GM19468 (cell line): Measurements from ENCODE around the gene PRELID3B.
"Not testable (repeated sequence)": the region's sequence is repeated elsewhere in the genome, so short reads cannot be mapped to it uniquely, and the experiment has no call there.

Experiments
- ATAC-seq: cut with Tn5 transposase; IDR thresholded peaks from one replicate; pipeline ENCODE4 v1.9.1; 2021; ENCODE audit warnings: mild to moderate bottlenecking, moderate library complexity, moderate number of reproducible peaks; ENCODE audit not compliant: unreplicated experiment; ENCODE audit errors: extremely low read depth

The PRELID3B gene

DNA sequence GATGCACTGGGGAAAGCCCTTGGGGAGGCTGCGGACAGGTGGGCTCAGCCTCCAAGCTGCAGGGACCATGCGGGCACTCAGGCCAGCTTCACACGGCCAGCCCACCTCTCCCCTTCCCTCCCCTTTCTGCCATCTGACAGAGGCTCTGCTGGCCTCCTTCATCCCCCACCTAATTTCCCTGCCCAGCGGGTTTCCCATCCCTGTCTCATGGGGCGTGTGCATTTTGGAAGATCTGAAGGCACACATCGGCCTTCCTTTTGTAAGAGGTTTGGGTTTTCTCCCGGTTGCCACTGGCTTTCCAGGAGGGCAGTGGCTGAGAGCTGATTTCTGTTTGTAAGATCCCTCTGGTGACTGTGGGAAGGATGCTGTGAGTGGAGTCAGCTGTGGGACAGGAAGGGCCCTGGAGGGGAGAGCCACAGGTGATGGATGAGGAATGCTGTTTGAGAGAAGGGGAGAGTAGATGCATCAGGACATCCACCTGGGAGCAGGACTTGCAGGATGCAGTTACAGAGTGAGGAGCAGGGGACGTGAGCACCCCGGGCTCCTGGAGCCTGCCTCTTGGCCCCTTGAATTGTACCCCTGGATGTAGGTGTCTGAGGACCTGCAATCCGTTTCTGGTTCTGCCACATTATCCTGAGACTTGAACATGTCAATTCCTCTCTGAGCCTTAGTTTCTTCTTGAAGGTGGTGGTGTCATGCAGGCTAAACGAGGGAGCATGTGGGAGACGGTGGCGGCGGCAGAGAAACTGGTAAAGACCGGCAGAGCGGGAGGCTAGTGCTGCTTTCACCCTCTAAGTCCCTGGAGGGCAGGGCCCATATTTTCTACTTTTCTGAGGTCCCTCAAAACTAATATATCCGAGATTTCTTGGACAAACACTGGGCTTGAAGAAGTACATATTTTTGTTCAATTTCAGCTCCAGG lies 29.3 kb downstream of the PRELID3B start:
- no peak for ATAC-seq

DNA sequence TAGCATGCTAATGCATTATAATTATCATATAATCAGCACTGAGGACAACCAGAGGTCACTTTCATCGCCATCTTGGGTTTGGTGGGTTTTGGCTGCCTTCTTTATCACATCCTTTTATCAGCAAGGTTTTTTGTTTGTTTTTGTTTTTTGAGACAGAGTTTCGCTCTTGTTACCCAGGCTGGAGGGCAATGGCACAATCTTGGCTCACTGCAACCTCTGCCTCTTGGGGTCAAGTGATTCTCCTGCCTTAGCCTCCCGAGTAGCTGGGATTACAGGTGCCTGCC lies 30.8 kb downstream of the PRELID3B start:
- not testable (repeated sequence) for ATAC-seq

DNA sequence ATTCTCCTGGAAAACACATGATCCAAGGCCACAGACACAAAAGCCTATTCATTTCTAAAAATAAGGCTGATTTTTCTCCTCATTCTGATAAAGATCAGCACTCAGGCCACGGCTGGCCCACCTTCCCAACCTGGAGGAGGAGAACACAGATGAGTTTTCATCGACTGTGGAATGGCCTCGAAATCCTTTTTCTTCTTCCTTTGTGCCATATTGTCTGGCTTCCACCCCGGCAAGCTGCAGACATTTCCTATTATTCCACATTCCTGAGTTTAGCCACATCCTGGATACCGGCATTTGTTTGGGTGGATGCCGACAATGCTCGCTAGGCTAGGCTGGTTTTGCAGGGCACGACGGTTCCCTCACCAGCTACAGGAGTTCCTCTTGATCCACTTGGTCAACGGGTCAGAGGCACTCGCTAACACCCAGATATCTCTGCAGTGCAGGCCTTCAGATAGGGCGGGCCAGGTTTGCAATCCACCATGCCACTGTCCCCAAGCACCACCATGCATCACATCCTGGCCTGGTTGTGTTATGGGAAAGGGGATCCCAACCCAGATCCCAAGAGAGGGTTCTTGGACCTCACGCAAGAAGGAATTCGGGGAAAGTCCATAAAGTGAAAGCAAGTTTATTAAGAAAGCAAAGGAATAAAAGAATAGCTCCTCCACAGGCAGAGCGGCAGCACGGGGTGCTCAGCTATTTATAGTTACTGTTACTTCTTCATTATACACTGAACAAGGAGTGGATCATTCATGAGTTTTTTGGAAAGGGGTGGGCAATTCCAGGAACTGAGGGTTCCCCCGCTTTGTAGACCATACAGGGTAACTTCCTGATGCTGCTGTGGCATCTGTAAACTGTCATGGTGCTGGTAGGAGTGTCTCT lies 31.4 kb downstream of the PRELID3B start:
- ATAC-seq, result no peak

DNA sequence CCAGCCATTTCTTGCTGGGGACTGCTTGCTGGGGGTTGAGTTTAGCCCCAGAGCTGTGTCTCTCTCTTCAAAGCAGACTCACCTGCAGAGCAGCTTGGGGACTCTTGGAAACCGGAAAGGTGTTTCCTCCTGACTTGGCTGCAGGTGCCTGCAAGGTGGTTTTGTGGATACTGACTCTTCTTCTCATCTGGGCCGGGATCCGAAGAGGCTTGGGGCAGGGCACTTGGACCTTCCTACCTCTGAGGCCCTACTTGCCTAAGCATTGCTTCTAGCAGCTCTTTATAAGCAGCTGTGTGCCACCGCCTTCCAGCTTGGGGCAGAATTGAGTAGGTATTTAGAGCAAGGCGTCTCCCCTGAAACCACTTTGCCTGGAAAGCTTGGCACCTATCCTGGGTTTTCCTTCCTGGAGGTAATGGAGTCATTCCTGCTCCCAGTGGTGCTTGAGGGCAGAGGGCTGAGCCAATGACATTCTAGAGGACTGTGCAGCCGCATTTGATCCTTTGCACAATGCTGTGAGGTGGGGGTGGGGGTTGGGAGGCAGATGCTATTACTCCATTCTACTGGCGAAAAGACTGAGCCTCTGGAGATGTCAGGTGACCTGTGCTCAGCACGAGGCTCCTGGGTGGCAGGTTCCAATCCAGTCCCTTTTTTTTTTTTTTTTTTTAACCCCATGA lies 32.1 kb downstream of the PRELID3B start:
- no peak for ATAC-seq

DNA sequence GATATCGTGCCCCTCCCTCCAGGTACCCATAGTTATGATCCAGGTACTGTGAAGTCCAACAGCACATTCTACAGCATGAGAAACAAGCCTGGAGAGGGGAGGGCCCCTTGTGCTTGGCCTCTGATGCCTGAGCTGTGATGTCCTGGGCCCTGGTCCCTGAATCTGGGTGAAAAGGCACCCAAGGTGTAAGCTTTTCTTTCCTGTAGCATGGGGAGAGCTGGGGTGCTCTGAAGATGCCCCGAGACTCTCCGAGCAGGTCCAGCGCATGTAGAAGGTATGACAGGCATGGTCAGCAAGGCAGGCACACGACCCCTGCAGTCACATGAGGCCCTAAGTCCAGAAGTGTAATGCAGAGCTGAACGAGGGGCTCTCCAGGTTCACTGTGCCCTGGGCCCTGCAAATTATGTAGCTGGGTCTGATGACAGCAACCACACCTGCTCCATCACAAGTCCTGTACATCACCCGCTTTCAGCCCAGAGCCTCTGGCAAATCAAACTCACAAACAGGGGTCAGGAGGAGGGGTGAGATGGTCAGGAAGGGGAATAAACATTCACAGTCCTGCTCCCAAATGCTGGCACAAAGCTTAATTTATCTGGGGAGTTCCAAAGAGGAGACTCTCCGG lies 33.8 kb downstream of the PRELID3B start:
- no peak for ATAC-seq

DNA sequence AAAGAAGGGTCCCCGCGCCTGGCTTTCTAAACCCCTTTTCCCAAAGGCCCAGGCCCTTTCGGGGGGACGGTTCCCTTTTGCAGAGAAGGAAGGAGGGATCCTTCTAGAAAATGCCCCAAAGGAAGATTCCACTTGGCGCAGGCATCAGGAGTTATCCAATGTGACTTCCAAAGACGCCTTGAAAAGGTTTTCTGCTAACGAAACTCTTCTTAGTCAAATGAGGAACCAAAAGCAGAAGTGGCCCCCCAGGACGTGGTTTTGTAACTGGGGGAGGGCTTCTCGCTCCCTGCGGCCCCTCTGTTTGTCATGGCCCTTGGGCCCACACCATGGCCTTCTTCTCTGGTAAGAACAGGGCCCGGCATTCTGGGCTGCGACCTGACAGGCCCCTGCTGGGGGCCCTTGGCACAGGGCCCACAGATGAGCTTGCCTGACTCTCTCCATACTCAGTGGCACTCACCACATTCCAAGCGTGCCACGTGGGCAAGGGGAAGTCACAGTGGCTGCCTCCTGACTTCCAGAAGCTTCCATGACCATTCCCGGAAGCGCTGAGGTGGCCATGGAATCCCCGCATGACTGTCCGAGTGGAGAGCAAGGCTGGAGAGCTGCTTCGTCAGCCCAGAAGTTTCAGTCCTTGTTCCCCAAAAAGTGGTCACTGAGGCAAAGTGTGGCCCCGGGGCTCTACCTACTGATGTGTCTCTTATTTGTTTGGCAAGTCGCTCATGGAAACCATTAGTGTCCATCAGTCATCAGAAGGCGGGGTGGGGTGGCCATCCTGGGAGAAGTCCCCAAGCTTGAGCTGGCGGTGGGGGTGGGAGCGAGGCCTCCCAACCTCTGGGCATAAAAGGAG lies 34.7 kb downstream of the PRELID3B start:
- ATAC-seq, result peak; percentile 10

DNA sequence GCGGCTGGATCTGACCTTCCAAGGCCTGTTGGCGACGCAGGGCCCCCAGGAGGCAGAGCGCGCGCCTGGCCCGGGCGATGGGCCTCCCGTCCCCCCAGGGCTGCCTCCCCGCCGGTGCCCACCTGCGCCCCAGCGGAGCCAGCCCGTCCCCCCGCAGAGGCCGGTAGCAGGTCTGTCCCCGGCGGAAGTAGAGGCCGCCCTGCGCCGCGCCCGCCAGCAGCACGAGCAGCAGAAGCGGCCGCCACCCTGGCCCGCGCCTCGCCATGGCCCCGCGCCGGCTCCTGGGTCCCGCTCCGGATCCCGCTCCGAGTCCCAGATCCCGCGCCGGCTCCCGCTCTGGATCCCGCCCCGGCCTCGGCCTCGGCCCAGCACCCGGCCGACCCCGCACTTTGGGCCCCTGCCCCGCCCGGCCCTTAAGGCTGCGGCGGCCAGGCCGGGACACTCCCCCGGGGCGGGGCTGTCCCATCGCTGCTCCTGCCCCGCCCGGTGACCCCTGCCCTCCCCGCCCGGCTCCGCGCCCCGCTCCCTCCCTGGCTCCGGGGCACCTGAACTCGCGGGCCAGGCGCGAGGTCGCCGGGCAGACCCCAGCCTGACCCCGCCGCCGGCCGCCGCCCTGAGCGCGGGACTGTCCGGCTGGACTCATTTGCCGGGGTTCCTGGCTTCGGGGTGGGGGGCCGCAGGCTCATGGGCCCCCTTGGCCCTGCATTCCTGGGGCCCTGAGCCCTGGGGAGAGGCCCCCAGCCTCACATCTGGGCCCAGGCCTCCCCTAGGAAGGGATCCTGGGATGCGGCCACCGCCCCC lies 35.5 kb downstream of the PRELID3B start, which contains the start of gene CTSZ:
TSS of gene CTSZ (minus strand) at position 391 of the 801 bp plus-strand sequence. CDS start at position 265, 126 bp downstream.
- no peak for ATAC-seq

DNA sequence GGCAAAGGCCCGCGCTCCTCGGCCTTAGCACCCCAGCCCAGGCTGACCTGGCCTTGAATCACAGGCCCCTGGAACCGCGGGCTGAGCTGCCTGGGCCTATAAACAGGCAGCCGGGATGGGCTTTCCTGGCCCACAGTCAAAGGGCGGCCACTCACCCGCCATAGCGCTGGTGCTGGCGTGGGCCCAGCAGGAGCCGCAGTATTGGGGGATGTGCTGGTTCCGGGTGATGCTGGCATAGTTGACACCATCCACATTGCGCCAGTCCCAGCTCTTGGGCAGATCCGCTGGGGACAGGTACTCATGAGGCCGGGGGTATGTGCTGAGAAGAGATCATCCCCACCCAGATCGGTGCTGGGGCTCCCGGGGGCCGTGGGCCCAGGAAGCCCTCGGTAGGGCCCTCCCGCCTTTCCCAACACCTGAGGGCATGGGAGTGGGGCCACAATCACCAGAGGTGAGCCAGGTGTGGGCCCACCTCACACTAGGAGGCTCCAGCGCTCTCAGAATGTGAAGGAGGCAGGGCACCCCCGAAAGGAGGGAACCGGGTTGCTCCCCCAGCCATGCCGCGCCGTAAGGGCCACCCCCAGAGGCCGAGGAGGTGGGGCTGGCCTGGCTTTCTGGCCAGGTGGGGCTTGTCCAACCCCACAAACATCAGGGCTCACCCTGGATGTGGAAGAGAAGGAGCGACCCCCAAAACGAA lies 36.3 kb downstream of the PRELID3B start:
- no peak for ATAC-seq

DNA sequence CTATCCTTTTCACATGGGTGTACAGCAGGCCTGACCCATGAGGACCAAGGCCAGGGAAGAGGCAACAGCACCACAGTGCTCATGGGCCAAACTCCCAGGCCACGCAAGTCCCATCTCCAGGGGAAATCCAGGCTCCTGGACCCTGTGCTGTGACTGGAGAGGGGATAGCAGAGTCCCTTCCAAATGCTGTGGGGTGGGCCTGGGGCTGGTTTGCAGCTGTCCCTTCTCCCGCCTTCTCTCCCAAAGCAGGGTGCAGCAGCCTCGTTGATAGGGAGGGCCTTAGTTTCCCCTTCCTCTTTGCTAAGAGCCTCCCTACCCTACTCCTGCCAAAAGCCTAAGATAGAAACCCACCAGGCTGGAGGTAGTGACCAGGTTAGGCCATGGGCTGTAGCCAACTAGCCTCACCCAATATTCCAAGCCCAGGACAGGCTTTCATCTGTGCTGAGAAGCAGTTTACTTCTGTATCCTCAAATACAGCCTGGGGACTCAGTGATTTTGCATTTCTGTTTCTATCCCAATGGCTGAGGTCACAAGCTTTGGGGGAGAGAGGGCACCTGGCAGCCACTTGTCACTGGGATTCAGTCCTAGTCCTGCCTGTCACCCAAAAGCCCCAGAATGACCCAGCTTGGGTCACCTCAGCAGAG lies 36.9 kb downstream of the PRELID3B start:
- no peak for ATAC-seq

DNA sequence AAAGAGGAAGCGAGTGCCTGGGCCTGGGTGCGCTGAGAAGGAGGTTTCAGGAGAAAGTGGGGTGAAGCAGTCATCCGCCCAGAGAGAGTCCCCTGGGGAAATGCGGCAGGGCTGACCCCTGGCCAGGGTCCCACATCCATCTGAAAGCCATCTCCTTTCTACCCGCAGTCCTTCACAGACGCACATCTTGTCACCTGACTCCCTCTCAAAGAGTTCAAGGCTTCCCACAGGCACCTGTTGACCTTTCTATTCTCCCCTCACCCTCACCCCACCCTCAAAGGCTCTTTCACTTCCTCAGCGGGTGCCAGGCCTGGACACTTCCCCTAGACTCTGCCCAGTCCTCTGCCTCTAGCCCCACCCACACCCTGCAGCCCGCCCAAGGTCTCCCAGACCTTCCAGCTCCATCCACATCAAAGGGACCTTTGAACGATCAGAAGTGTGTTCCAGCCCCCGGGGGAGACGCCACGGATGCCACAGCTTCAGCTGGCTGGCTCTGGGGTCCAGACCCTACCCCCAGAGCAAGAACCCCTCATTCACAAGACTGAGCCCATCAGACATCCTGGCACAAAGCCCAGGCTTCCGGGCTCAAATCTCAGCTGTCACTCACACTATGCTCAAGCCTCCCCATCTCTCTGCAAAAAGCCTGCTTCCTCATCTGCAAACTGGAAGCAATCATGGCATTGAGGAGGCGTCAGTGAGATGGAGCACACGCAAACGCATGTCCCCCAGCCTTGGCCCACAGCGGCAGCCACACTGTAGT lies 37.6 kb downstream of the PRELID3B start:
- ATAC-seq, result peak; percentile 56

DNA sequence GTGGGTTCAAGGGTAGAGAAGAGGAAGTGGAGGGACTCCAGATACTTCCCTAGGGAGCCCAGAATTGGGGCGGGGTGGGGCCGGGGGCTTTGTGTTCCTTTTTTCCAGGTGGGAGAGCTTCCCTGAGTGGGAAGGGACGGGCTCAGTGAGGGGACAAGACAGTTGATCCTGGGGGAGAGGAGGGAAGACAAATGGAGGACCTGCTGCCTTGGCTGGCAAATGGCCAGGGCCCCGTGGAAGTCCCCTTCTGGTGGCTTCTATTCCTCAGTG lies 38.2 kb downstream of the PRELID3B start:
- ATAC-seq, result no peak

DNA sequence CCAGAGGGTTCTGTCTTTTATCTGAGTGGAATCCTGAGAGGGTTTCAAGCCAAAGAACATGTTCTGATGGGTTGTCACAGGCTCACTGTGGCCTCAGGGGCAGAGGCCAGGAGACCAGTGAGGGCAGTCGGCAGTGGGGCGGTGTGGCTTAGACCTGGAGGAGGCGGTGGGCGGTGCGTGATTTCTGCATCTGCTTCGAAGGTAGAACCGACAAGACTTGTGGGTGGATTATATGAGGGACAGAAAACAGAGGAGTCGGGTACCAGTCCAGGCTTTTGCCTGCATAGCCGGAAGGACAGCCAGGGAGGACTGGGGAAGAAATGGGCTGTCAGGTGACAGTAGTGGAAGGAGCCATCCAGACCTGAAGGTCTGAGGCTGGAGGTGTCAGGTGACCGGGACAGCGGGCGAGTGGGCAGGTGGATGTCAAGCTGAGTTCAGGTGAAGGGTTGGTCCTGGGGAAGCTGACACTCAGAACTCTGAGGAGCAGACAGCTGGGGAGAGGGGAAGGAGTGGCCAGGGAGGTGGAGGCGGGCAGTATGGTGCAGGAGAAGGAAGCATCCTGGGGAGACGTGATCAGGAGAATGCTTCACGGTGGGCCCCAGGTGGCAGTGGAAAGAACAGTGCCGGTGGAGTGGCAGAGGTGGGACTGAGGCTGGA lies 38.6 kb downstream of the PRELID3B start:
- ATAC-seq, result no peak

DNA sequence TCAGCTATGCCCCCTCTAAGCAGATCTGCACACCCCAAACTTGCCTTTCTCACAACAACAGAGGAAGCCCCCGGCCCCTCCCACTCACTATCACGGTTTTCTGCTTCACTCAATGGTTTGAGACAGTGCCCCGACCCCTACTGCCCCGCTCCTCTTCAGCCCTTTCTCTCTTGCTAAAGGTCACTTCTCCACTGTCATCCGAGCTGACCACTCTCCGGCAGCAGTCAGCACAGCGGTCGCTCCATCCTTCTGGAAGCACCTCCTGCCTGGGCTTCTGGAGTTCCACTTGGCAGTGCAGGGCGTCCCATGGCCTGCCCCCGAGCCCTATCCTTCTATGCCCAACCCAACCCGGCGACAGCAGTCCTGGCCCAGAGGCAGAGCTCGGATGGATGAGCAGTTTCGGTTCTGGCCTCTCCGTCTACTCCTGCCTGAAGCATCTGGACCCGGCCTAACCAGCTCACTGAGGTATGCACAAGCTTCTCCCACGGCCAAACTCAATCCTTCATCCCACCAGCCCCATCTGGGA lies 39.6 kb downstream of the PRELID3B start:
- no peak for ATAC-seq

DNA sequence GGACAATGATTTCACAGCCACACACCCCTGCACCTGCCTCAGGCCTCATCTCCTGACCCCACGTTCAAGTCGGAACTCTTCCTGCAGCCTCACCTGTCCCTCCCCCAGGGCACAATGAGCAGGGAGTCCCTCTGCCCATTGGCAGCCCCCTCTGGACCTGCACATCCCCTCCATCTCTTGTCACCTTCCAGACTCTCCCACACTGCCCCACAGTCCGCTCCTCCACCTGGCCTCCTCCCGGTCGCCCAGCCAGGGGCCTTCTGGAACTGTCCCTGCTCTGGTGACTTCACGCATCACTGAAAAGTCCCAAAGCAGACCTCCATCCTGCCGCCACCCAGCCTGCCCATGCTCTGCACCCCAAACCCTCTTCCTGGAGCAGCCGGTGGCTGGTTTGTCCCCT lies 40.2 kb downstream of the PRELID3B start:
- no peak for ATAC-seq

DNA sequence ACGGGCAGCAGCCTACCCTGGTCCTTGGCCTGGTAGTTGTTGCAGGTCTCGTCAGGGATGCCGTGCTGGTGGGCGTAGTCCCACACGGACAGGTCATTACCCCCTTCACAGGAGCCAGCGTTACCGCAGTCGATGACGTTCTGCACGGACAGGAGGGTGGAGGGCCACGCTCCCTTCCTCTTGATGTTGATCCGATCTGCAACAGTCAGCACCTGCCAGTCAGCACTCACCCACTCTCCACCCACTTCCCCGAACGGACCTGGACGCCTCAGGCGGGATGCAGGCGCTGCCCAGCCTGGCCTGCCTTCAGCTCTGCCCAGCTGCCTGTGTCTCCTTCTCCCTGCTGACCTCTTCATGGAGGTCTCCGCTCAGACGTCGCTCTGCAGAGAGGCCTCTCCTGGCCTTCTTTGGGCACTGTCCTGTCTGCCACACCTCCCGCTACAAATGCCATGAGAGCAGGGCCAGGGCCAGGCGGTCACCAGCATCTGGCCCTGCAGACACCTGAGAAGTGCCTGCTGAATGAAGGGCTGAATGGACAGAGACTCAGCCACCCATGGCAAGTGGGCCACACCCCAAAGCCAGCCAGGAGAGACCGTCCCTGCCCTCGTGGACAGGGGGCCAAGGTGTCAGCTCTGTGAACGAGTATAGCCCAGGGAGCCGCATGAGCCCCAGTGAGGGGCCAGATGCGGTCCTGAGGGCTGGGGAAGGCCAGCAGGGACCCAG lies 41.0 kb downstream of the PRELID3B start:
- ATAC-seq, result no peak

DNA sequence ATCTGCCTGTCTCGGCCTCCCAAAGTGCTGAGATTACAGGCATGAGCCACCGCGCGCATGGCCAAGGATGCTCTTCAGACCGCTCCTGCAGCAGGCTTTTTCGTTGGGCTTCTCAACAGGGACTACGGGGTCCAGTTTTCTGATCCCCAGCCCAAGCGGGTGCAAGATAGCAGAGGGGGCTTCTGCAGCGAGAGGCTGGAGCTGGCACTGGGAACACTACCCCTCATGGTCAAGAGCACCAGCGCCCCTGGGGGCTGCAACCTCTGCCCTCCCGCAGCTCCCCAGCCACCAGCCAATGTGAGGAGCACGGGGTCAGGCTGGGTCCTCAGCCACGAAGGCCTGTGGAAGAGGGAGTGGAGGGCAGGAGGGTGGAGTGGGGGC lies 41.5 kb downstream of the PRELID3B start:
- ATAC-seq, result no peak
